ENCODE data around the gene SHISA5.

DNA sequence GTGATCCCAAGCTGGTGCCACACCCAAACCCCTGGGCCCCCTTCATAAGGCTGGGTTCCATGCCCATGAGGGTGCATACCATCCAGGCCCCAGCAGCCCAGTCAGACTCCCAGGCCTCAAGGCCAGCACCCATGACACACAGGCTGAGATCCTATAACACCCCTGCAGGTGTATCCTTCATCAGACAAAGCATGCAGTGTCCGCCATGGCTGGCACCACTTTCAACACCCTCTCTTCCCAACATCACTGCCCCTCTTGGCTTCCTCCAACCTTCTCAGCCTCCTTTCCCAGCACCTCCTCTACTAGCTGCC, 67.5 kb downstream of the SHISA5 start:
- TF ChIP-seq, protein P1, sequence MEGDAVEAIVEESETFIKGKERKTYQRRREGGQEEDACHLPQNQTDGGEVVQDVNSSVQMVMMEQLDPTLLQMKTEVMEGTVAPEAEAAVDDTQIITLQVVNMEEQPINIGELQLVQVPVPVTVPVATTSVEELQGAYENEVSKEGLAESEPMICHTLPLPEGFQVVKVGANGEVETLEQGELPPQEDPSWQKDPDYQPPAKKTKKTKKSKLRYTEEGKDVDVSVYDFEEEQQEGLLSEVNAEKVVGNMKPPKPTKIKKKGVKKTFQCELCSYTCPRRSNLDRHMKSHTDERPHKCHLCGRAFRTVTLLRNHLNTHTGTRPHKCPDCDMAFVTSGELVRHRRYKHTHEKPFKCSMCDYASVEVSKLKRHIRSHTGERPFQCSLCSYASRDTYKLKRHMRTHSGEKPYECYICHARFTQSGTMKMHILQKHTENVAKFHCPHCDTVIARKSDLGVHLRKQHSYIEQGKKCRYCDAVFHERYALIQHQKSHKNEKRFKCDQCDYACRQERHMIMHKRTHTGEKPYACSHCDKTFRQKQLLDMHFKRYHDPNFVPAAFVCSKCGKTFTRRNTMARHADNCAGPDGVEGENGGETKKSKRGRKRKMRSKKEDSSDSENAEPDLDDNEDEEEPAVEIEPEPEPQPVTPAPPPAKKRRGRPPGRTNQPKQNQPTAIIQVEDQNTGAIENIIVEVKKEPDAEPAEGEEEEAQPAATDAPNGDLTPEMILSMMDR (conservative IDR thresholded peaks at IDR 0.05; ENCODE audit: low read depth in 2 of 2), result no peak
- TF ChIP-seq, protein P2, sequence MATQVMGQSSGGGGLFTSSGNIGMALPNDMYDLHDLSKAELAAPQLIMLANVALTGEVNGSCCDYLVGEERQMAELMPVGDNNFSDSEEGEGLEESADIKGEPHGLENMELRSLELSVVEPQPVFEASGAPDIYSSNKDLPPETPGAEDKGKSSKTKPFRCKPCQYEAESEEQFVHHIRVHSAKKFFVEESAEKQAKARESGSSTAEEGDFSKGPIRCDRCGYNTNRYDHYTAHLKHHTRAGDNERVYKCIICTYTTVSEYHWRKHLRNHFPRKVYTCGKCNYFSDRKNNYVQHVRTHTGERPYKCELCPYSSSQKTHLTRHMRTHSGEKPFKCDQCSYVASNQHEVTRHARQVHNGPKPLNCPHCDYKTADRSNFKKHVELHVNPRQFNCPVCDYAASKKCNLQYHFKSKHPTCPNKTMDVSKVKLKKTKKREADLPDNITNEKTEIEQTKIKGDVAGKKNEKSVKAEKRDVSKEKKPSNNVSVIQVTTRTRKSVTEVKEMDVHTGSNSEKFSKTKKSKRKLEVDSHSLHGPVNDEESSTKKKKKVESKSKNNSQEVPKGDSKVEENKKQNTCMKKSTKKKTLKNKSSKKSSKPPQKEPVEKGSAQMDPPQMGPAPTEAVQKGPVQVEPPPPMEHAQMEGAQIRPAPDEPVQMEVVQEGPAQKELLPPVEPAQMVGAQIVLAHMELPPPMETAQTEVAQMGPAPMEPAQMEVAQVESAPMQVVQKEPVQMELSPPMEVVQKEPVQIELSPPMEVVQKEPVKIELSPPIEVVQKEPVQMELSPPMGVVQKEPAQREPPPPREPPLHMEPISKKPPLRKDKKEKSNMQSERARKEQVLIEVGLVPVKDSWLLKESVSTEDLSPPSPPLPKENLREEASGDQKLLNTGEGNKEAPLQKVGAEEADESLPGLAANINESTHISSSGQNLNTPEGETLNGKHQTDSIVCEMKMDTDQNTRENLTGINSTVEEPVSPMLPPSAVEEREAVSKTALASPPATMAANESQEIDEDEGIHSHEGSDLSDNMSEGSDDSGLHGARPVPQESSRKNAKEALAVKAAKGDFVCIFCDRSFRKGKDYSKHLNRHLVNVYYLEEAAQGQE (IDR thresholded peaks at IDR 0.05; ENCODE audit: unreplicated experiment), result no peak
- TF ChIP-seq EZH2phosphoT487 (IDR thresholded peaks at IDR 0.05; ENCODE audit: unreplicated experiment) (no peak), JUNB (IDR thresholded peaks at IDR 0.05; ENCODE audit: unreplicated experiment) (no peak), EZH2 (IDR thresholded peaks at IDR 0.05; ENCODE audit: low read depth, unreplicated experiment) (no peak)

Measured in GM23338 (cell line).